GM18861 (cell line): ENCODE data around the gene ITM2A.
A peak's percentile ranks its signal among the peaks of the same experiment; 100 is the strongest.

Experiments used
- ATAC-seq: cut with Tn5 transposase; IDR thresholded peaks from one replicate; pipeline ENCODE4 v1.9.1; 2021; ENCODE audit not compliant: unreplicated experiment

ITM2A gene

GRCh38 chrX:79366873-79367749 lies at the start of gene ITM2A:
Gene ITM2A, minus strand, starts transcription at chrX:79367334. Its CDS starts 119 bp downstream, at chrX:79367215.
- ATAC-seq, result peak; percentile 66

GRCh38 chrX:79415056-79415455 lies 47.9 kb upstream of the ITM2A start:
- no peak for ATAC-seq

- ATAC-seq, result no peak
Observed at GRCh38 chrX:79413963-79414362, 46.8 kb upstream of the ITM2A start.

GRCh38 chrX:79412972-79413371 lies 45.8 kb upstream of the ITM2A start:
- no peak for ATAC-seq

- no peak for ATAC-seq
Observed at GRCh38 chrX:79412166-79412565, 45.0 kb upstream of the ITM2A start.

- ATAC-seq, result no peak
Observed at GRCh38 chrX:79409657-79410056, 42.5 kb upstream of the ITM2A start.

GRCh38 chrX:79408623-79409322 lies 41.6 kb upstream of the ITM2A start:
- no peak for ATAC-seq

- ATAC-seq, result no peak
Observed at GRCh38 chrX:79400623-79401022, 33.5 kb upstream of the ITM2A start.

- ATAC-seq, result no peak
Observed at GRCh38 chrX:79375340-79375739, 8.2 kb upstream of the ITM2A start.

GRCh38 chrX:79371640-79372039 lies 4.5 kb upstream of the ITM2A start:
- ATAC-seq, result no peak

GRCh38 chrX:79371101-79371500 lies 4.0 kb upstream of the ITM2A start:
- ATAC-seq, result no peak

GRCh38 chrX:79369871-79370270 lies 2.7 kb upstream of the ITM2A start:
- ATAC-seq, result no peak

- ATAC-seq, result no peak
Observed at GRCh38 chrX:79368441-79368840, 1.3 kb upstream of the ITM2A start.

- ATAC-seq, result no peak
Observed at GRCh38 chrX:79367907-79368306, 773 bp upstream of the ITM2A start.

GRCh38 chrX:79366556-79366872 lies 620 bp downstream of the ITM2A start:
- ATAC-seq, result no peak

GRCh38 chrX:79365591-79365990 lies 1.5 kb downstream of the ITM2A start:
- ATAC-seq, result no peak

GRCh38 chrX:79364306-79364705 lies 2.8 kb downstream of the ITM2A start:
- no peak for ATAC-seq

- ATAC-seq, result no peak
Observed at GRCh38 chrX:79361192-79361870, 5.8 kb downstream of the ITM2A start.

GRCh38 chrX:79336869-79337815 lies 30.0 kb downstream of the ITM2A start:
- no peak for ATAC-seq

- ATAC-seq, result no peak
Observed at GRCh38 chrX:79330022-79330421, 37.1 kb downstream of the ITM2A start.
